Immature natural killer cell (primary cell): ENCODE data around the gene FFAR3. TPM values are rescaled to one million over a fixed set of nuclear protein-coding genes. Genes with fewer than 3 reads are reported as not detected.

Source experiments
- DNase-seq, 3 donors: peaks; one replicate each; pipeline ENCODE4 v3.0.0; 2022; ENCODE audit warnings: mixed read lengths in 1 of 3
- H3K27ac Mint-ChIP-seq, 6 donors: one replicate each; pipeline ENCODE4 v1.8.0; 2020; ENCODE audit warnings: mixed read lengths in 6 of 6, mild to moderate bottlenecking in 5 of 6, inconsistent platforms in 4 of 6, moderate library complexity in 3 of 6
- H3K27me3 Mint-ChIP-seq, 3 donors: one replicate each; pipeline ENCODE4 v1.8.0; 2020 to 2021; ENCODE audit warnings: low read depth in 3 of 3, mild to moderate bottlenecking in 3 of 3, mixed read lengths in 3 of 3, moderate library complexity in 3 of 3, inconsistent platforms in 1 of 3
- H3K36me3 Mint-ChIP-seq, 3 donors: one replicate each; pipeline ENCODE4 v1.8.0; 2020; ENCODE audit warnings: mixed read lengths in 3 of 3, inconsistent platforms in 2 of 3, mild to moderate bottlenecking in 2 of 3
- H3K4me1 Mint-ChIP-seq, 2 donors: one replicate each; pipeline ENCODE4 v1.8.0; 2020; ENCODE audit warnings: inconsistent platforms in 2 of 2, mild to moderate bottlenecking in 2 of 2, mixed read lengths in 2 of 2, moderate library complexity in 1 of 2
- H3K4me3 Mint-ChIP-seq, 5 donors: one replicate each; pipeline ENCODE4 v1.8.0; 2020; ENCODE audit warnings: mild to moderate bottlenecking in 5 of 5, mixed read lengths in 5 of 5, inconsistent platforms in 3 of 5, moderate library complexity in 3 of 5
- H3K9me3 Mint-ChIP-seq, 6 donors: one replicate each; pipeline ENCODE4 v1.8.0; 2020; ENCODE audit warnings: mild to moderate bottlenecking in 6 of 6, mixed read lengths in 6 of 6, inconsistent platforms in 4 of 6, moderate library complexity in 3 of 6
- polyA plus RNA-seq, 3 donors: library from polyadenylated mRNA; unstranded; fragments of 300-500 nt; fragmentation: Illumina TruSeq; gene quantifications; one replicate each; pipeline ENCODE4 v1.2.3, GENCODE V29; 2021

FFAR3 gene, protein sequence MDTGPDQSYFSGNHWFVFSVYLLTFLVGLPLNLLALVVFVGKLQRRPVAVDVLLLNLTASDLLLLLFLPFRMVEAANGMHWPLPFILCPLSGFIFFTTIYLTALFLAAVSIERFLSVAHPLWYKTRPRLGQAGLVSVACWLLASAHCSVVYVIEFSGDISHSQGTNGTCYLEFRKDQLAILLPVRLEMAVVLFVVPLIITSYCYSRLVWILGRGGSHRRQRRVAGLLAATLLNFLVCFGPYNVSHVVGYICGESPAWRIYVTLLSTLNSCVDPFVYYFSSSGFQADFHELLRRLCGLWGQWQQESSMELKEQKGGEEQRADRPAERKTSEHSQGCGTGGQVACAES
- not detected for polyA plus RNA-seq

DNA sequence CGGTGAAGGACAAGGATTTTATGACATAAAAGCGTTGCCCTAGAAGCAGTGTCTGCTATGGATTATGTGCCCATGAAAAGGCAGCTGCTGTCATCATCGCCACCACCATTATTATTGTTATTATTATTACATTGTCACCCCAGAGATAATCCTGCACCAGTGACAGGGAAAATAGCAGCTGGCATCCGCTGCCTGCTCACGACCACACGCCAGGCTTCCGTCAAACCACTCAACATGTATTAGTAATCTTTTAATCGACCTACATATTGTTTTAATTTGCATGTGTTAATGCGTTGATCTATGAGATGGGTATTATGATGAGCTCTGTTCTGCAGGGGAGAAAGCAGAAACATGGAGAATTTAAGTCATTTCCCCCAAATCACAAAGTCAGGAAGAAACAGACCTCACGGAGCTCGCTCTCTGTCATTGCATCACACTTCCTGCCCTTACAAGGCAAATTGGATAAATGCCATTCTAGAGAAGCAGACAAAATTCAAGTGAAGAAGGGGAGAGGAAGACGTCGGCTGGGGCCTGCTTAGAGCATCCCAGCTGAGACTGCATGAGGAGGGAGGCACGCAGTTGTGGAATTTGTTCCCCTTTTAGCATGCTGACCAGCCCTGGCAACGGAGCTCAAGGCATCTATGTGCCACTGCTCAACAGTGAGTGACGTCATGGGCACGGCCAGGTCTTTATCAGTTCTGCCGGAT is at the start of gene FFAR3:
TSS of gene FFAR3 (plus strand) at position 594 of the 707 bp plus-strand sequence. CDS start 431 bp downstream, outside the sequence.
- Mint-ChIP-seq H3K4me1 (peaks cover 9 to 20% of the 10 kb centered on the region in 2 donors), H3K4me3 (no peak within 1 kb of the TSS), H3K9me3 (no peaks in the 10 kb centered on the region), H3K27me3 (peaks cover 0 to 7% (median 7%) of the 10 kb centered on the region in 3 donors), H3K36me3 (no peaks in the 10 kb centered on the region), H3K27ac (peak within 1 kb of the TSS in 1 of 6 donors; percentile 62)
- DNase-seq = no peak

DNA sequence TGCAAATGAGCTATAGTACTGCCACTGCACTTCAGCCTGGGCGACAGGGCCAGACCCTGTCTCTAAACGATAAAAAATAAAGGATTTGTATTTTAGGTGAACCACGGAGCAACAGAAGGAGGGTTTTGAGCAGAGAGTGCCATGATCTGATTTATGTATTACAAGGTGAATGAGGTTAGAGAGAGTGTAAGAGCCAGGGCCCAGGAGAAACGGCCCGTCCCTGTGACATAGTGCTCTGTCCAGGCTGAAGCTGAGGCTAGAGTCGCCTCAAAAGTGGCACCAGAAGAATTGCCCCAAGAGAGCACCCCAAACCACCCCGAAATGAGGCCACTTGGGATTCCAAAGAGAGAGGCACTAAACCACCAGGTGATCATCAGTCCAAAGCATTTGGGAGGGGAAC is 49.4 kb upstream of the FFAR3 start:
- Mint-ChIP-seq H3K27me3 (peaks cover 0 to 9% (median 5%) of the 10 kb centered on the region in 3 donors), H3K4me3 (no peak overlapping the region), H3K27ac (no peak overlapping the region), H3K4me1 (no peaks in the 10 kb centered on the region), H3K36me3 (no peaks in the 10 kb centered on the region), H3K9me3 (no peaks in the 10 kb centered on the region)
- no peak for DNase-seq

DNA sequence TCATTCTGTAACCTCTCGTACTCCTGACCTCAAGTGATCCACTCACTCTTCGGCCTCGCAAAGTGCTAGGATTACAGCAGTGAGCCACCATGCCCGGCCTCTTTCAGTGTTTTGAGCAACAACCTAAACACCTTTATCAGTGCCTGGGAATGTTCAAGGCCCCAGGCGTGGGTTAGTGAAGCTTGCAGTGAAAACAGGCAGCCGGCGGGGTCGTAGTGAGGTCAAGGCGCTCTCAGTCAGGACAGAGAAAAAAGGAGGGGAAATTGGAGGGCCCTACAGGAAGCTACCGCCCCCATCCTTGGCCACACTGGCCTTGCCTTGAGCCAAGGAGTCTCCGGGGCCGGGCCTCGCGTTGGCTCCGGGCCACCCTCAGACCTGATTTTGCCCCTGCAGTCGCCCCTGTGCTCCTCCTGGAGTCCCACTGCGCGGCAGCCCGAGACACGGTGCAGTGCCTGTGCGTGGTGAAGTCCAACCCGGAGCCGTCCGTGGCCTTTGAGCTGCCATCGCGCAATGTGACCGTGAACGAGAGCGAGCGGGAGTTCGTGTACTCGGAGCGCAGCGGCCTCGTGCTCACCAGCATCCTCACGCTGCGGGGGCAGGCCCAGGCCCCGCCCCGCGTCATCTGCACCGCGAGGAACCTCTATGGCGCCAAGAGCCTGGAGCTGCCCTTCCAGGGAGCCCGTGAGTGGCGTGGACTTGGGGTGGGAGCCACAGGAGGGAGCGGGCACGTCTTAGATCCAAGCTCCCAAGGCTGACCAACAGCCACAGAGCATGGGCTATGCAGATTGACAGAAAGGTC is 48.6 kb upstream of the FFAR3 start:
- no peak overlapping the region for H3K4me3 Mint-ChIP-seq
- peaks cover 0 to 9% (median 5%) of the 10 kb centered on the region in 3 donors for H3K27me3 Mint-ChIP-seq
- no peaks in the 10 kb centered on the region for H3K4me1 Mint-ChIP-seq
- no peaks in the 10 kb centered on the region for H3K36me3 Mint-ChIP-seq
- no peak for DNase-seq
- H3K9me3 Mint-ChIP-seq = no peaks in the 10 kb centered on the region
- no peak overlapping the region for H3K27ac Mint-ChIP-seq

DNA sequence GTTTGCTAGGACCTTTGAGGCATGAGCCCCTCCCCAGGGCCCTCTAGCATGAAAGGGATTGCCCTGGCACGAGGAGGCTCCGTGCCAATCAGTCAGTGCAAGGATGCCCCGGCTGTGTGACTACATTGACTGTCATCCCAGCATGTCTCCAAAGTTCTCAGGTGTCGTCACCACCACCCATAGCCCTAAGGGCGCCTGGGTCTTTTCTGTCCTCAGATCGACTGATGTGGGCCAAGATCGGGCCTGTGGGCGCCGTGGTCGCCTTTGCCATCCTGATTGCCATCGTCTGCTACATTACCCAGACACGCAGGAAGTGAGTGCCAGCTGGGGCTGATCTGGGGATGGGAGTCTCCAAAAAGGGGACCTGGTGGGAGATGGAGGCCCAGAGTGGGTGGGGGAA is 47.9 kb upstream of the FFAR3 start:
- Mint-ChIP-seq H3K36me3 (no peaks in the 10 kb centered on the region), H3K27ac (no peak overlapping the region), H3K9me3 (no peaks in the 10 kb centered on the region), H3K27me3 (peaks cover 1 to 9% (median 5%) of the 10 kb centered on the region in 3 donors), H3K4me3 (no peak overlapping the region), H3K4me1 (no peaks in the 10 kb centered on the region)
- DNase-seq = peak in 2 of 3 donors; percentile 2 to 9

DNA sequence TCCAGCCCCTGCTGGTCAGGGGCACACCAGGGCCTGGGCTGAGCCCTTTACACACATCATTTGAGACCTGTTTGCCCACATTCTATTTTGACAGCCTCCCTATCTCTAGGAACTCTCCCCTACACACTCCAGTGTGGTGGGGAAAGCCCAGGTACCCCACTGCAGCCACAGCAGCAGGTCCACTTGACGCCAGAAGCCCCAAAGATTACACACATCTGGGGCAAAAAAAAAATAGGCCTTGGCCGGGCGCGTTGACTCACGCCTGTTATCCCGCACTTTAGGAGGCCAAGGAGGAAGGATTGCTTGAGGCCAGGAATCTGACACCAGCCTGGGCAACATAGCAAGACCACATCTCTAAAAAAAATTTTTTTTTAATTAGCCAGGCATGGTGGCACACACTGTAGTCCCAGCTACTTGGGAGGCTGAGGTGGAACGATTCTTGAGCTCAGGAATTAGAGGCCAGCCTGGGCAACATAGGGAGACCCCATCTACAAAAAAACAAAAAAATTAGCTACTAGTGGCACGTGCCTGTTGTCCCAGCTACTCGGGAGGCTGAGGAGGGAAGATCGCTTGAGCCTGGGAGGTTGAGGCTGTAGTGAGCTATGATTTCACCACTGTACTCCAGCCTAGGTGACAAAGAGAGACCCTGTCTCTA is 47.3 kb upstream of the FFAR3 start:
- H3K27ac Mint-ChIP-seq = no peak overlapping the region

DNA sequence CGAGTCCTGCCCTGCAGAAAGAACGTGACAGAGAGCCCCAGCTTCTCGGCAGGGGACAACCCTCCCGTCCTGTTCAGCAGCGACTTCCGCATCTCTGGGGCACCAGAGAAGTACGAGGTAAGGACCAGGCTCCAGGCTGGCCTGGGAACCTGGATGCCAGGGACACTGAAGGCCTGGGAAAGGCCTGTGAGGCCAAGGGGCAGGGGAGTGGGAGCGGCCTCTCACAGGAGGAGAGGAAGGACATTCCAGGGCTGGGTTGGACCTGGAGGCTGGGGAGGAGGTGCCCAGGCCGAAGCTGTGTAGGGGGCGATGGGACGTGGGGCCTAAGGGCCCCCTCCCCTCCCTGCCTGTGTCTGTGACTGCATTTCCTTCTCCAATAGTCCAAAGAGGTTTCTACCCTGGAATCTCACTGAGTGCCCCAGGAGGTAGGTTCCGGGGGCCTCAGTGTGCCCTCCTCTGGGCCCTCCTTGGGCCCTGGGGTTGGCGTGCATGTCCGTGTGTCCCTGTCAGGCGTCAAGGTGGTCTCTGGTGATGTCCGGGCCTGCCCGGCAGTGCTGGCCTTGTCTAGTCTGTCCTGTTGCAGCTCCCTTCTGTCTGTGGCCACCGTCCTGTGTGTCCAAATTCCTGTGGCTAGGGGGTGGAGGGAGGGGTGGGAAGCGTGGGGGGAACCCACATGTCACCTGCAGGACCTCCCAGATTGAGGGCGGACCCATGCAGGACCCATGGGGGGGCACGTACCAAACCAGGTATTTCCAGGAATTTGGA is 46.2 kb upstream of the FFAR3 start:
- H3K36me3 Mint-ChIP-seq = no peaks in the 10 kb centered on the region

More for the DNA sequence above, 47.3 kb upstream of the FFAR3 start:
- Mint-ChIP-seq H3K4me3 (no peak overlapping the region), H3K36me3 (no peaks in the 10 kb centered on the region), H3K4me1 (no peaks in the 10 kb centered on the region), H3K9me3 (no peaks in the 10 kb centered on the region), H3K27me3 (peaks cover 3 to 9% (median 5%) of the 10 kb centered on the region in 3 donors)
- no peak for DNase-seq

DNA sequence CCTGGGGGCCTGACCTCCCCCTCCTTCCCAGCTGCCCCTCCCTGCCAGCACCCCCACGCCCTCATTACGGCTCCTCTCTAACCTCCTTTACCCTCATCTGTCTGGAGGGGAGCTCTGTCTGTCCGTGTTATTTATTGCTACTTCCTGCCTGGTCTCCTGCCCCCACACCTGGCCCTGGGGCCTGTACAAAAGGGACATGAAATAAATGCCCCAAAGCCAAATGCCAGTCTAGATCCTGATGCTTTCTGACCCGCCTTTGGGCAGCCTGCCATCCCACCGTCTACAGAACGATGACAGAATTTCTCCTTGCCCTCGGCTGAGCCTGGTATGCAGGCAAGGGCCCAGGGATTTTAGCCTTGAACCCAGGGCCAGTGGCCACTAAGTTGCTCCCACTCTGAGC is 44.7 kb upstream of the FFAR3 start:
- Mint-ChIP-seq H3K4me1 (peaks cover 0 to under 1% of the 10 kb centered on the region in 2 donors), H3K27ac (no peak overlapping the region), H3K36me3 (no peaks in the 10 kb centered on the region), H3K9me3 (no peaks in the 10 kb centered on the region), H3K4me3 (no peak overlapping the region), H3K27me3 (peaks cover 3 to 7% (median 4%) of the 10 kb centered on the region in 3 donors)
- DNase-seq = no peak

More for the DNA sequence above, 46.2 kb upstream of the FFAR3 start:
- Mint-ChIP-seq H3K9me3 (no peaks in the 10 kb centered on the region), H3K4me1 (no peaks in the 10 kb centered on the region), H3K27me3 (peaks cover 3 to 9% (median 4%) of the 10 kb centered on the region in 3 donors), H3K4me3 (no peak overlapping the region), H3K27ac (no peak overlapping the region)
- DNase-seq = no peak

DNA sequence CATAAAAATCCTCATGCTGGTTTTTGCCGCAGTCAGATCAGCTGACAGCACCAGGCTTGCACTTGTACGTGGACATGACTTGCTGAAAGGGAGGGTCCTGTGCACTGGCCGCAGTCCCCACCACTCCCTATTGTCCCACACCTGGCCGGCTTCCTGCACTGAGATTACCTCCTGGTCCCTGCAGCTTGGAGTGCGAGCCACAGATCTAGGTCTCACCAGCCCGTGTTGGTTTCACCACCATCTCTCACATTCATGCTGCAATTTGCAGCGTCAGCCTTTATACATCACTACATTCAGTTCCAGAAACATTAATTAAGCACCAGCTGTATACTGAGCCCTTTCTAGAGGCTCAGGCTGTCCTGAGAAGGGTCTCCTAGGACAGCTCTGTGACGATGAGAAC is 44.2 kb upstream of the FFAR3 start:
- no peak for DNase-seq
- Mint-ChIP-seq H3K27ac (no peak overlapping the region), H3K9me3 (no peaks in the 10 kb centered on the region), H3K36me3 (no peaks in the 10 kb centered on the region), H3K4me3 (no peak overlapping the region), H3K4me1 (peaks cover 0 to 4% of the 10 kb centered on the region in 2 donors), H3K27me3 (peaks cover under 1 to 6% (median 3%) of the 10 kb centered on the region in 3 donors)

DNA sequence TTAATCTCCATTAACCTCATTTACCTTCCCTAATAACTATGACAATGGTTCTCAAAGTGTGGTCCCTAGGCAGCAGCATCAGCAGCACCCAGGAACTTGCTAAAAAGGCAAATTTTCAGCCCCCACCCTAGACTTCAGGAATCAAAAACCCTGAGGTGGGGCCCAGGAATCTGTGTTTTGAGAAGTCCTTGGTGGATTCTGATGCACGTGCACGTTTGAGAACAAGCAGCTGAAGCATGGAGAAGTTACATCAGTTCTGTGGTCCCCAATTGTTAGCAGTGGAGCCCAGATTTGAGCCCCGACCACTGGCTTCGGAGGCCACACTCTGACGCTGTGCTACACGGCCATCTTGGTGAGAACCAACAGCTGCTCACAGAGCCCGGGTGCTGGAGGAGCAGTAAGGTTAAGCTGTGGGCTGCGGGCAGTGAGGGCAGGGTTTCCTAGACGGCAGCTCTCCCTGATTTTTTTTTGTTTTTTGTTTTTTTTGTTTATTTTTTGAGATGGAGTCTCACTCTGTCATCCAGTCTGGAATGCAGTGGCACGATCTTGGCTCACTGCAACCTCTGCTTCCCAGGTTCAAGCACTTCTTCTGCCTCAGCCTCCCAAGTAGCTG is 43.3 kb upstream of the FFAR3 start:
- Mint-ChIP-seq H3K4me1 (peaks cover 0 to 4% of the 10 kb centered on the region in 2 donors), H3K27ac (no peak overlapping the region), H3K36me3 (no peaks in the 10 kb centered on the region), H3K4me3 (no peak overlapping the region), H3K27me3 (peaks cover 0 to 4% (median 3%) of the 10 kb centered on the region in 3 donors), H3K9me3 (no peaks in the 10 kb centered on the region)
- DNase-seq = no peak

DNA sequence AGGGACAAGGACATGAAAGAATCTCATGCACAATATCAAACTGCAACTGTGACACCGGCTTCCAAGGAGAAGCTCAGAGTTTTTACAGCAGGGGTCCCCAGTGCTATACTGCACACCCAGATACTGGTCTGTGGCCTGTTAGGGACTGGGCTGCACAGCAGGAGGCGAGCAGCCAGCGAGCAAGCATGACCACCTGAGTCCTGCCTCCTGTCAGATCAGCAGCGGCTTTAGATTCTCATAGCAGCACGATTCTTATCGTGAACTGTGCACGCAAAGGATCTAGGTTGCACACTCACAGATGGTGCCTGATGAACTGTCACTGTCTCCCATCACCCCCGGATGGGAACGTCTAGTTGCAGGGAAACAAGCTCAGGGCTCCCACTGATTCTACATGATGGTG is 42.4 kb upstream of the FFAR3 start:
- DNase-seq = no peak
- peaks cover 0 to 7% of the 10 kb centered on the region in 2 donors for H3K4me1 Mint-ChIP-seq
- no peaks in the 10 kb centered on the region for H3K9me3 Mint-ChIP-seq
- H3K27me3 Mint-ChIP-seq = peaks cover 0 to 4% (median 0%) of the 10 kb centered on the region in 3 donors
- no peak overlapping the region for H3K27ac Mint-ChIP-seq
- no peaks in the 10 kb centered on the region for H3K36me3 Mint-ChIP-seq
- H3K4me3 Mint-ChIP-seq = no peak overlapping the region

DNA sequence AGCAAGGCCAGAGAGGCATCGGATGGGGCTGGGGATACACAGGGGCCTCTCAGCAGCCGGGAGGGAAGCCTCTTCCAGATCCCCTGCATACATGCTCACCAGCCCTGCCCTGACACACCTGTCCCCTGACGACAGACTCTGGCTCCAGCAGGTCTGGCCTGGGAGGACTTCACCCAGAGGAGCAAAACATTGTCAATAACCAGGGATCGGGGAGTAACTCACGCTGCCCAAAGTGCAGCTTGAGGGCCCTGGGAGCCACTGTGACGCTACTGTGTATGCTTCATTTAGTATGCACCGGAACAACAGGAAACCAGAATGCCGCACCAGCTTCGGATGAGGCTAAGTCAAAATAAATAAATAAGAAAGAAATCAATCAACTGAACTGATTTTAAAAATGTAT is 41.7 kb upstream of the FFAR3 start:
- DNase-seq = no peak
- Mint-ChIP-seq H3K27me3 (peaks cover 0 to 4% (median under 1%) of the 10 kb centered on the region in 3 donors), H3K9me3 (no peaks in the 10 kb centered on the region), H3K4me3 (no peak overlapping the region), H3K4me1 (peaks cover 0 to 7% of the 10 kb centered on the region in 2 donors), H3K27ac (no peak overlapping the region), H3K36me3 (no peaks in the 10 kb centered on the region)

DNA sequence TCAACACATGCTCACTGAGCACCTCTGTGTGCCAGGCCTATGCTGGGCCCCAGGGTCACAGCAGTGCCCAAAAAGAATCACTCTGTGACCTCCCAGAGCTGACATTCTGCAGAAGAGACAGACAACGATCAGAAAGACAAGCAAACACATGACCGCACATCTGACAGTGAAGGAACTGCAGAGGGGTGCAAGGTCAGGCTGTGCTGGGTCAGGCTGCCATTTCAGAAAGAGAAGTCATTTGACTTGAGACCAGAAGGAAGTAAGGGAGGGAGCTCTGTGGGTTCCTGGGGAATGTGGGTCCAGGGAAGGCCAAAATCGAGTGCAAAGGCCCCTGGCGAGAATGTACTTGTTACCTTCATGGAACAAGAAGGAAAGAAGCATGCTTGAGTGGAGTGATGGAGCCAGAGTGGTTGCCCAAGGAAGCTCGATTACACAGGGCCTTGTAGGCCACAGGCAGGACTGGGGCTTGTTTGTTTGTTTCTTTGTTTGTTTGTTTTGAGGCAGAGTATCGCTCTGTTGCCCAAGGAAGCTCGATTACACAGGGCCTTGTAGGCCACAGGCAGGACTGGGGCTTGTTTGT is 40.7 kb upstream of the FFAR3 start:
- Mint-ChIP-seq H3K27ac (no peak overlapping the region), H3K27me3 (peaks cover 0 to 9% (median 2%) of the 10 kb centered on the region in 3 donors), H3K4me3 (no peak overlapping the region), H3K9me3 (no peaks in the 10 kb centered on the region), H3K4me1 (peaks cover 0 to 7% of the 10 kb centered on the region in 2 donors), H3K36me3 (peaks cover 0 to 3% (median 0%) of the 10 kb centered on the region in 3 donors)
- no peak for DNase-seq
